DND-41 (cell line): ENCODE data around the gene PACRG.

Experiments used
- EZH2 ChIP-seq: IDR thresholded peaks from 3 replicates; pipeline ENCODE4 v1.6.1; 2012; ENCODE audit warnings: borderline replicate concordance, low read depth, mild to moderate bottlenecking, moderate library complexity, low read length, inconsistent platforms; ENCODE audit not compliant: severe bottlenecking
- TF ChIP-seq, protein P1 (sequence below): IDR thresholded peaks from 2 replicates; pipeline ENCODE4 v1.5.1; 2012; ENCODE audit warnings: borderline replicate concordance, low read length, moderate library complexity, mild to moderate bottlenecking; ENCODE audit not compliant: poor library complexity, severe bottlenecking; ENCODE audit errors: extremely low read depth

DNA sequence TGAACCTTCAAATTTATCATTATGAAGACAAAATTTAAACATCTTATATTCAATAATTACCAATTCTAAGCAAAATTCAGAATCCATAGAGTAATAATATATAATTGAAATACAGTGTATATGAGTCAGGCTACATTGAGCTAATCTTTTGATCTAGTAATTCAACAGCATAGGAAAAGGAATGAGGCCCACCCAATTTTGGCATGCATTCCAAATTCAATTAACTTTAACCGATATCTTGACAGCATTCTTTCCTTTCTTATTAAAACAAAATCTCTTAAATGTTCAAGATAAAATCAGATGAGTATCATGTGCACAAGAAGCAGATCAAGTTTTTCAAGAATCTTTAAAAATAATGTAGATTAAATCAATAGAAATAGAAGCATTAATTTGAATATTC is 553.9 kb downstream of the PACRG start:
- TF ChIP-seq EZH2, result no peak
- TF ChIP-seq, protein P1, sequence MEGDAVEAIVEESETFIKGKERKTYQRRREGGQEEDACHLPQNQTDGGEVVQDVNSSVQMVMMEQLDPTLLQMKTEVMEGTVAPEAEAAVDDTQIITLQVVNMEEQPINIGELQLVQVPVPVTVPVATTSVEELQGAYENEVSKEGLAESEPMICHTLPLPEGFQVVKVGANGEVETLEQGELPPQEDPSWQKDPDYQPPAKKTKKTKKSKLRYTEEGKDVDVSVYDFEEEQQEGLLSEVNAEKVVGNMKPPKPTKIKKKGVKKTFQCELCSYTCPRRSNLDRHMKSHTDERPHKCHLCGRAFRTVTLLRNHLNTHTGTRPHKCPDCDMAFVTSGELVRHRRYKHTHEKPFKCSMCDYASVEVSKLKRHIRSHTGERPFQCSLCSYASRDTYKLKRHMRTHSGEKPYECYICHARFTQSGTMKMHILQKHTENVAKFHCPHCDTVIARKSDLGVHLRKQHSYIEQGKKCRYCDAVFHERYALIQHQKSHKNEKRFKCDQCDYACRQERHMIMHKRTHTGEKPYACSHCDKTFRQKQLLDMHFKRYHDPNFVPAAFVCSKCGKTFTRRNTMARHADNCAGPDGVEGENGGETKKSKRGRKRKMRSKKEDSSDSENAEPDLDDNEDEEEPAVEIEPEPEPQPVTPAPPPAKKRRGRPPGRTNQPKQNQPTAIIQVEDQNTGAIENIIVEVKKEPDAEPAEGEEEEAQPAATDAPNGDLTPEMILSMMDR, result no peak
